Hematopoietic multipotent progenitor cell treated with erythropoietin and hydrocortisone succinate and interleukin-3 and kit ligand, for 4 days (in vitro differentiated cells): ENCODE results near the gene AKNA.

Source experiments
- DNase-seq: peaks from one replicate; pipeline ENCODE4 v3.0.0-alpha.2; 2015

AKNA gene

GRCh38 chr9:114316605-114317230 is 71.1 kb downstream of the AKNA start:
- no peak for DNase-seq

DNA sequence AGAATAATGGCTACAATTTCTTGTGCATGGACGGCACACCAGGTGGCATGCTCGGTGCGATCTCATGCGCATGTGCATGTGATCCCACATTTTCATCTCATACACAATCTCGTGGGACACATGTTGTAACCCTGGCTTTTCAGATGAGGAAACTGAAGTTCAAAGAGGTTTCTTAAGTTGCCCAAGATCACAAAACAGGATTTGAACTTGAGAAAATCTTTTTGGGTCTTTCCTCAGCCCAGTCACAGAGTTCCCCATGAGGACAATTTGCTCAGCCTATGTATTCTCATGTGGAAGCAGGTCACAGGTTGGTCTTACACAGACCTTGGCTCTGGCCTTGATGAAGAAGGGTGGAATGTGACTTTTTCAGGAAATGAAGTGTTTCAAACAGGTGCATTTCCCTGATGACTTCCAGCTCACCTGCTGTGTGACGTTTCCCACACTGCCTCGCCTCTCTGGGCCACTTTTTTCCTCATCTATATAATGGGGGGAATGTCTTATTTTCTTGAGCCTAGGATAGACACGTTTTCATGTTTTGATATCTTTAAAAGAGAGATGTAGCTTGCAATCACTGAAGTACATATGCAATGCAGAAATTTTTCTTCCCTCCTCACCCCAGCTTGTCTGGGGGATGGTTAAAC is 71.9 kb downstream of the AKNA start:
- DNase-seq = peak; percentile 21

GRCh38 chr9:114314881-114315722 is 72.7 kb downstream of the AKNA start:
- no peak for DNase-seq

GRCh38 chr9:114314256-114314867 is 73.4 kb downstream of the AKNA start:
- no peak for DNase-seq

DNA sequence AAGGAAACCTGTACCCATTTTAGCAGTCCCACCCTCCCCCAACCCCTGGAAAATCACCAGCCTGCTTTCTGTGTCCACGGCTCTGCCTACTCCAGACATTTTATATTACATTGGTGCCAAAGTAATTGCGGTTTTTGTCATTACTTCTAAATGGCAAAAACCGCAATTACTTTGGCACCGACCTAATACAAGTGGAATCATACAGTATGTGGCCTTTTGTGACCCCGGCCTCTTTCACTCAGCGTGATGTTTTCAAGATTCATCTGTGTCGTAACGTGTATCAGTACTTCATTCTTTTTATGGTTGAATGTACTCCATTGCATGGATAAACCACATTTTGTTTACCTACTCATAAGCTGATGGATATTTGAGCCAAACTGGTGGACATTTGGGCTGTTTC is 74.6 kb downstream of the AKNA start:
- DNase-seq = no peak

DNA sequence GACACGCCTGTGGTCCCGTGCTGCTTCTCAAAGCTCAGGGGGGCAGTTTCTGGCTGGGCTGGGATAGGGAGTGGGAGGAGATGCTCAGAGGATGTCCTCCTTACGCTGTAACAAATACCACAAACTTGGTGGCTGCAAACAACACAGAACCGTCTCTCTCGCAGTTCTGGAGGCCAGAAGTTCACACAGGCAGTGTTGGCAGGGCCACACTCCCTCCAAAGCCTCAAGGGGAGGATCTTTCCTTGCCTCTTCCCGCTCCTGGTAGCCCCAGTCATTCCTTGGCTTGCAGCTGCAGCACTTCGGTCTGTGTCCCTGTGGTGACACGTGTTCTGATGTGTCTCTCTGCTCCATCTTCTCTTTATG is 75.3 kb downstream of the AKNA start:
- DNase-seq = no peak

DNA sequence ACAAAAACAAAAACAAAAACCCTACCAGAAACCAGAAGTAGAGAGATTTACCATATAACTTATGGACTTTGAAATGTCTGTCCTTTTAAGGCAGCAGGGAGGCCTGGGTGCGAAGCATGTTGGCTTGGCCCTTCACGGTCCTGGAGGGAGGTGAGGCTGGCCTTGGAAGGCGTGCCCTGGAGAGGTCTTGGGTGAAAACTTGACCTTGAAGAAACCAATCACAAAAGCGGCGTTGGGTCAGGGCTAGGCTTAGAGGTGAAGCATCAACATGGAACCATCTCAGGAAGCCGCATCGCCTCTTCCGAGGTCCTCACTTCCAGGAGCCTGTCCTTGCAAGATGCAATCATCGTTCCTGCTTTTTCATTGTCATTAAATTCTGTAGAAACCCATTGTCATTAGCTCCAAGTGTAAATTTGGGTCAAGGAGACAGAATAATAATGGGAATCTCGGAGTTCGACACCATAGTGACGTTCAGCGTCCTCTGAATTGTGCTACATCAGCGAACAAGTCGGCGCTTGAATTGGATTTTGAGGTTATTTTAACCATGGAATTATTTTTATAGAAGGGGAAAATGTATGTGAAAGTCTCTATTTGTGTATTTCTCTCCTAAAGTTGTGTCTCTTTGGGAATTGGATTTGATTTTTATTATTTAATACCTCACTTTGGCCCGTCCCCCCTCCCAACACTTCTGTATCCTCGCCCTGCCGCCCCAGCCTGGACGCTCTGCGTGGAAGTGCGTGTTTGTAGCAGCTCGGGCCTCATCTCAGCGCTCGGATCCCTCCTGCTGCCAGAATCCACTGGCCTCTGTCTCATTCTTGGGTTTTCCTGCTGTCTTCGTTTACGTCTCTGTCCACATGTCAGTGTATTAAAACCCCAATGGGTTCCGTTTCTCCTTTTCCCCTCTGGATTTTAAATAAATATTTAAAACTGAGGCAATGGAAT is 75.9 kb downstream of the AKNA start:
- DNase-seq = no peak

DNA sequence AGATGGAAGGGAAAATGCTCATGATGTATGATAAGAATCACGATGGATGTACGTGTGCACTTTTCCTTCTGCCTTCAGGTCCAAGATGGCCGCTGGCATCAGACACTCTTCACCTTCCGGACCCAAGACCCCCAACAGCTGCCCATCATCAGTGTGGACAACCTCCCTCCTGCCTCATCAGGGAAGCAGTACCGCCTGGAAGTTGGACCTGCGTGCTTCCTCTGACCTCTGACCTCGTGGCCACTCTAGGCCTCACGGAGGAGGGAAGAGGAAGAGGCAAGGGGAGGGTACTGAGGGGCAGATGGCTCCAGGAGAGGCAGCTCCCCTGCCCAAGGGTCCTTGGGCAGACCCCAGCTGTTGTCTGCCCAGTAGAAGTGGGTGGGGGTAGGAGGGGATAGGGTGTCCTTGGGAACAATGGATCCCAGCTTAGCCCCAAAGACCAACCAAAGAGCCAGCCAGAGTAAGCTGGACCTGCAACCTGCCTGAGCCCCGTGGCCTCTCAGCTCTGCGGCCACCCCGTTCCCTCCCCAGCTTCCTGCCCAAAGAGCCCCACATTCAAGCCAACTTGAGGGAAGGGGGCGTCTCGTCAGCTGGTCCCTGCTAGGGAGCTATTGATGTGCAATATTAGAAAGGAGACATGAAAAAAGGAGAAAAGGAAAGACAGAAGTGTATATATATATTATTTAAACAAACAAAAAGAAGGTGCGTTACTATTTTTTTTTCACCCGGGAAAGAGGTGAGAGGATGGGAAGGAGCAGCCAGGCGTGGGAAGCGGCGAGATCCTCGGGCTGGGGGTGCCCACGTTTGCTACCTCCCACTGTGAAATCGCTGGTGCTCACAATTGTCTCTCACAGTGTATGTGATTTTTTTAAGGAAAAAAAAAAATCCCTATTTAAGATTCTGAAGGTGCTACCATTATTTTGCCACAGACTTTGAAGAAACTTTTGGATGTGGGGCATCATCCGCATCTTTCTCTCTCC is 77.0 kb downstream of the AKNA start:
- no peak for DNase-seq

DNA sequence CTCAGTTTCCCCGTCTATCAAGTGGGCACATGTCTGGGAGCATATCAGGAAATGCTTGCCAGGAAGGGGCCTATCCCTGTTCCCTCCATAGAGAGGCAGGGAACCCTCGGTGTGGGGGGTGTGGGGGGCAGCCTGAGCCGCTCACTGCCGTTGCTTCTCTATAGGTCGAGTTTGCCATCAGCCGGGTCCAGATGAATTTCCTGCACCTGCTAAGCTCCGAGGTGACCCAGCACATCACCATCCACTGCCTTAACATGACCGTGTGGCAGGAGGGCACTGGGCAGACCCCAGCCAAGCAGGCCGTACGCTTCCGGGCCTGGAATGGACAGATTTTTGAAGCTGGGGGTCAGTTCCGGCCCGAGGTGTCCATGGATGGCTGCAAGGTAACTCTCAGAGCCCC is 78.7 kb downstream of the AKNA start:
- DNase-seq = no peak

GRCh38 chr9:114308361-114308950 is 79.3 kb downstream of the AKNA start:
- no peak for DNase-seq

GRCh38 chr9:114307899-114308267 is 79.9 kb downstream of the AKNA start:
- no peak for DNase-seq

DNA sequence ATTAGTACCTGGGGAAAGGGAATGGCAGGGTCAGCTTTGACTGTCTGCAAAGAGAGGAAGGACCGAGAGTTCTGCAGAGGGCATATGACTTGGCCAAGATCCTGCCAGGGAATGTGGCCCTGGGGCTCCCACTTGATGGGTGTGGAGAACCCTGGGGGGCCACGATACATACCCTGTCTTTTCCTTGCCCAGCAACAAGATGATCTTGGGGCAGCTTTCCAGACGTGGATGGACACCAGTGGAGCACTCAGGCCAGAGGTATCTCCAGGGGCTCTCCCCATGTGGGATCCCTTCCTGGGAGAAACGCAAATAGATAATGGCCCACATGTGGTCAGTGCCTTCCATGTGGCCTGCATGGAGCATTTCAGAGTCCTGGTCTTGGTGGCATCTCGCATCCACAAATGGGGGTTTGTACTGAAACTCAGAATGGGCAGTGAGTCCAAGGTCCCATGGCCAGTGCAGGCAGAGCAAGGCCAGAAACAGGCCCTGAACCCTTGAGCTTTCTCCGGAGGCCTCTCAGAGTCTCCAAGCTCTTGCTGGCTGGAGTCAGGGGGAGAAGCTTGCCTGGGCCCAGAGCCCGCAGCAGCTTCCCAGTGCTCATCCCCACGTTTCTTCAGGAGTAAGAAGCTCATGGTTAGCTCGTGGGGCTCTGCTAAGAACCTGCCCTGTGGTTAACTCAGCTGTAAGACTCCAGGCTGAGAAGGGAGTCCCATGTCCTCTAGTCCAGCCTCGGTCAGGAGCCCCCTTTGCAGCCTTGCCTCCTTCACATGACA is 83.2 kb downstream of the AKNA start:
- DNase-seq = no peak

DNA sequence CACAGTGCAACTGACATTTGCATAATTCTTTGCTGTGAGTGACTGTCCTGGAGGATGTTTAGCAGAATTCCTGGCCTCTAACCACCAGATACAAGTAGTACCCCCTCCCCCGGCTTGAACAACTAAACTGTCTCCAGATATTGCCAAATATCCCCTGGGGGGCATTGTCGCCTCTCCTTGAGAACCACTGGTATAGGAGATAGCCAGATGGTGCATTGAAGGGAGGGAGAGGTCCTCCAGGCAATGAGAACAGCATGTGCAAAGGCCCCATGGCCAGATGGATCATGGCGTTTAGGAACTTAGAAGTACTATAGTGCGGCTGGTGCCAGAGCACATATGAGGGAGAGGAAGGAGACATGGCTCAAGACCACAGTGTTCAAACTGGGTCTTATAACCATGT is 83.8 kb downstream of the AKNA start:
- no peak for DNase-seq

DNA sequence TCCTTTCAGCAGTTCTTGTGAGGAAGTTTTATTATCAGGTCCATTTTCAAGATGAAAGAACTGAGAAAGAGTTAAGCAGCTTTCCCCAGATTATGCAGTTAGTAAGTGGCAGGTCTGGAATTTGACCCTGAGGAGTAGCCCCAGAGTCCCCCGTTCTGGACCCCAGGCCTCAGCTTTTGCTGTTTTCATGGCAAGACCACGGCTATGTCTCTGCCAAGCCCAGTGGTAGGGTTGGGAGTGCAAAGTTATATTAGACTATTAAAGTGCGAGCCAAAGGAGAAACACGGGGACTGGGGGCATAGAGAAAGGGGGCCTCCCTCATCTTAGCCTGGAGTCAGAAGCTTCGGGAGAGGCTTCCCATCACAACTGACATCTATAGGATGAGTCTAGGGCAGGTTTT is 84.2 kb downstream of the AKNA start:
- DNase-seq = no peak

DNA sequence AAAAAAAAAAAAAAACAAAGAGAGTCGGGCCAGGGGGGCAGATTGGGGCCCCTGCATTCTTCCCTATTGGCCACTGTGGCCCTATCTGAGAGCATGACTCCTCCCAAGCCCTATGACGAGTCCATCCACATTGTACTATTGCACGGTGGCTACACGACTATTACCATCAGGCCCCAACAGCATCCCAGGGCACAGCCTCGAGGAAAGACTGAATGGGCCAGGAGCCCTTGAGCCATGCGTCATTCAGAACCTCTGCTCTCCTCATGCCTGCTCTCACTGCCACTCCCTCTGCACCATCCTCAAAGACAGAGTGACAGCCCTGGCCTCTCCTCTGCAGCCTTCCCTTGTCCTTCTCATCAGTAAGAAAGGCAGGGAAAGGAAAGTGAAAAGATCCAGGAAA is 85.1 kb downstream of the AKNA start:
- DNase-seq = no peak

- no peak for DNase-seq
These were observed 85.8 kb downstream of the AKNA start for GRCh38 chr9:114301798-114302565.

DNA sequence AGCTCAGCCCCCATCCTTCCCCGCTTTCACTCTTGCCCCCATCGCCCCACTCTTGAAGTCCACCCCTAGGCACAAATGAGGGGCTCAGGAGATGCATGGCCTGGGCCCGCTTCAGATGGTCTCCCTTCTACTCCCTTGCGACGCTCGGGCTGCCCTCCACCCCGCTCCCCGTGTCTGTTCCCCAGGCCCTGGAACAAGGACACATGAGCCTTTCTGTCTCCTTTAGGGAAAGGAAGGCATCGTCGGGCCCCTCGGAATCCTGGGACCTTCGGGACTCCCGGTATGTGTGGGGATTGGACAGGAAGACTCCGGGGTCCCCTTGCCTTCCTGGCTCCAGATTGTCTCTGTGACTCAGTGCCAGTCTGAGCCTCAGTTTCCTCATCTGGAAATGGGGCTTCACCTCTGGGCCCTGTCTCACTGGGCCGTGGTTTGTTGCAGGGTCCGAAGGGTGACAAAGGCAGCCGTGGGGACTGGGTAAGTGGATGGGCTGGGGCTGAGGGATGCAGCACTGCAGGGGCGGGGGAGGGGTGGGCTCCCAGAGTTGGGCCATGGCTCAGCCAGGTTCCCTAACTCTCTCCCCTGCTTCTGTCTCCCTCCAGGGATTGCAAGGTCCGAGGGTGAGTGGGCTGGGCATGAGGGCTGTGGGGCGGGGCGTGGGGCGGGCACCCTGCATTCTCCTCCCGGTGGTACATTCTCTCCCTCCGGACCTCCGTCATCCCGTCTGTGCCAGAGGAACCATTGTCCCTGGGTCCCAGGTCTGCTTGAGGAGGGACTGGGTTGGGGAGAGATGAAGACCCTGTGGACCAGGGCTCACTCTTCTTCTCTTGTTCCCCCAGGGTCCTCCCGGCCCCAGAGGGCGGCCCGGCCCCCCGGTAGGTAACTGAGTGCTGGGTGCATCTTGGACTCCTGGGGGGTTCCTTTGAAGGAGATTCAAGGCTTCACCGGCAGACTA is 86.7 kb downstream of the AKNA start:
- DNase-seq = no peak
